CD4-positive, alpha-beta T cell treated with Interleukin-12 subunit alpha and Interleukin-12 subunit beta, for 1 hour (primary cell): ENCODE measurements around the gene ATP5PF.
"Not testable (repeated sequence)": the region's sequence is repeated elsewhere in the genome, so short reads cannot be mapped to it uniquely, and the experiment has no call there.

Experiments used
- DNase-seq: peaks from one replicate; pipeline ENCODE4 v3.0.0-alpha.2; 2020

The ATP5PF gene

DNA sequence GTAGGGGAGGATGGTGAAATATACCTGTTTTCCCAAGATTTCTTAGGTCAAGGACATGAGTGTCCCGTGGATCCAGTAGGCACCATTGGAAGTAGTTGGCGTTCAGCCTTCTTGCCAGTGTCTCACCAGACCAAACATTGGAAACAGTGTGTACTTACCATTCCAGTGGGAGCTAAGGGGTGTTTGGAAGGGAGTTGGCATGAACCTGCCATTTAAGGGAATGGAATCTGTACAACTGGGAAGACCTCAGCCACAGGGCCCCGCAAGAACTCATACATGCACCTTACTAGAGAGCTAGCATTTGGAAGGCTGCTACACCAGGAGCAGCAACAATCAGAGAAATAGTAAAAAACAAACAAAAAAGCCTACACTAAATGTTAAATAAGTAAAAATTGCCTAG lies 12.7 kb downstream of the ATP5PF start:
- DNase-seq = no peak

DNA sequence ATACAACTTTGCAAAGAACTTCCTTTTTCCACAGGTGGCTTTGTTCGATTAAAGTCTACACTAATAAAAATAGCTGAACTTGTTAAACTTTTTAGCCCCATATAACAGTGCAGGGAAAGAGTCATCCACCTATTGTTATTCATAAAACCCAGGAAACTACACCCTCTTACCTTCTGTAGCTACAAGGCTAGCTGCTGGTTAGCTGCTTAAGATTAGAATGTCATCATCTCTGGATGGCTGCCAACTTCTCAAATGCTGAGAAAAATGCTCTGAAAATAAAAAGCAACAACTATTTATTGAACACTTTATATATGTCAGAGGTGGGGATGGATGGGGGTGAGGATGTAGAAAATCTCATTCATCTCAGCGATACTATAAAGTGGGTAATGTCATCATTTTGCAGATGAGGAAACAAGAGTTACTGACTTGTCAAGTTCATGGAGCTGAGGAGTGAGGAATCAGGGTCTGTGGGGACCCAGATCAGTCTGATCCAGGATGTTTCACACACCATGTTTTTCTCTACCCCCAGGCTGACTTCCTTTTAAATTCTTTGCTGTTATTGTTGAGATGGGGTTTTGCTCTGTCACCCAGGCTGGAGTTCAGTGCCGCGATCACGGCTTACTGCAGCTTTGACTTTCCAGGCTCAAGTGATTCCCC lies 17.1 kb downstream of the ATP5PF start:
- no peak for DNase-seq

DNA sequence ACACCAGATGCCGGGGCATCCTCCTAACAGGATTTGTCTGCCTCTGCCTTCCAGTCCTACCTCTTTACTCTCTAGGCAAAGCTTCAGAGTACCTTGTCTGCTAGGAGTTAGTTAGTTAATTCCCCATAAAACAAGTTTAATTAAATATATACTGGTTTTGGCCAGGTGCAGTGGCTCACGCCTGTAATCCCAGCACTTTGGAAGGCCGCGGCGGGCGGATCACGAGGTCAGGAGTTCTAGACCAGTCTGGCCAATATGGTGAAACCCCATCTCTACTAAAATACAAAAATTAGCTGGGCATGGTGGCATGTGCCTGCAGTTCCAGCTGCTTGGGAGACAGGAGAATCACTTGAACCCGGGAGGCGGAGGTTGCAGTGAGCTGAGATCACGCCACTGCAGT lies 20.6 kb downstream of the ATP5PF start:
- DNase-seq = not testable (repeated sequence)

DNA sequence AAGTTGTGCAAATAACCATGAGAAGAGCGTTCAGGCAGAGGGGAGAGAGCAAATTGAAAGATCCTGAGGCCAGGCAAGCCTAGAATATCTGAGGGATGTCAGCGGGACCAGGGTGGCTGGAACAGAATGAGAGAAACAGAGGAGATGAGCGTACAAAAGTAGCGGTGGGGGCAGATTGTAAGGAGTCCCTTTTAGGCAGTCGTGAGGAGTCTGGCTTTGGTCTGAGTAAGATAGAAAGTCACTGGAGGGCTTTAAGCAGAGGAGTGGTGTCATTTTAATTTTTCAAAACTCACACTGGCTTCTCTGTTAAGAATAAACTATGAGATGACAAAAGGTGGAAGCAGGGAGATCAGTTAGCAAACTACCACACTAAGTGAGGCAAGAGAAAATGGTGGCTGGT lies 24.2 kb downstream of the ATP5PF start:
- DNase-seq = no peak

DNA sequence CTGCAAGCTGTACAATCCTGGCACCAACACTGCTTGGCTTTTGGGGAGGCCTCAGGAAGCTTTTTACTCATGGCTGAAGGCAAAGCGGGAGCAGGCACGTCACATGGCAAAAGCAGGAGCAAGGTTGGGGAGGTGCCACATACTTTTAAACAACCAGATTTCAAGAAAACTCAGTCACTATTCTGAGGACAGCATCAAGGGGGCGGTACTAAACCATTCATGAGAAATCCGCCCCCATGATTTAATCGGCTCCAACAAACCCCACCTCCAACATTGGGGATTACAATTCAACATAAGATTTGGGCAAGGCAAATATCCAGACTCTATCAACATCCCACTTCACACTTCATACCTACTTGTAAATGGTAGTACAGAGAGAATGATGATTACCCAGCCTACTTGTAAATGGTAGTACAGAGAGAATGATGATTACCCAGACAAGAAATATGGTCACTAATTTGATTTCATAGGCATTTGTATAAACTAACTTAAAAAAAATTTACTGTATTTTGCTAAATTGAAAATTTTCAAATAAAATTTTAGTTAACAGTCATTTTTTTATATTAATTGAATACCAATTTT lies 24.9 kb downstream of the ATP5PF start:
- DNase-seq = no peak

DNA sequence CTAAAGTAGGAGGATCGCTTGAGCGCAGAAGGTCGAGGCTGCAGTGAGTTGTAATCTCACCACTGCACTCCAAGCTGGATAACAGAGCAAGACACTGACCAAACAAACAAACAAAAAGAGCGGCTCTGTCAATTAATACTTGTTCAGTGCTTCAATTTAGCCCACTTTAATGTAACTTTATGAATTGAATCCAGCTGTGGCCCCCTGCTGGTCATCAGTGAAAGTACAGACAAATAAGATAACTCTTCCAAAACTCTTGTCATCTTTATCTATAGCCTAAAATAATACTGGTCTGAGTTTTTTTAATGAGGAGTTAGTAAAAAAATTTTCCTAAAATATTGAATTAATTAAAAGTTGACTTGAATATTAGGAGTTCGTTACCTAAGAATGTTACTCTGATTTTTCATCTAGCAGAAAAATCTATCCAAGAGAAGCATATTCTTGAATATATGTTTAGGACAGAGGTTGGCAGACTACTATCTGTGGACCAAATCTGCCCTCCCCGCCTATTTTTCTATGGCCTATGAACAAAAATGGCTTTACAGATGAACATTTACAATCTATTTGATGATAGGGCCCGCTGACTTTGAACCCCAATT lies 26.1 kb downstream of the ATP5PF start:
- peak; percentile 64 for DNase-seq

DNA sequence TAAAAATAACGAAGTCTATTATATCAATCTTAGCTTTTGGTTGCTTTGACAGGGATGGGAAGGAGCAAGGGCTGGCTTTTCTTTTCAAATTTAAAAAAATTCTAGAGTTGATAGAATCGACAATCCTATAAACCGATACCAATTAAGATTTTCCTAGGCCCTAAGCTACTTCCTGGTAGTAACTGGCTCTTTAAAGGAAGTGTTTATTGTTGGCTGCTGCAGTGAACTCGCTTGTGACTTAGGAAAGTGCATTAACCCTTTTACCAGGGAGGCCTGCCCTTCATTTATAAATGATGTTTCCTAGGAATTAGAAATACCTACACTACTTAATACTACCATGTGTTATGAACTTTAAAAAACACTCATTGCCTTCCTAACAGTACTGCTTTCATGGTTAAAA lies 33.2 kb downstream of the ATP5PF start:
- no peak for DNase-seq

DNA sequence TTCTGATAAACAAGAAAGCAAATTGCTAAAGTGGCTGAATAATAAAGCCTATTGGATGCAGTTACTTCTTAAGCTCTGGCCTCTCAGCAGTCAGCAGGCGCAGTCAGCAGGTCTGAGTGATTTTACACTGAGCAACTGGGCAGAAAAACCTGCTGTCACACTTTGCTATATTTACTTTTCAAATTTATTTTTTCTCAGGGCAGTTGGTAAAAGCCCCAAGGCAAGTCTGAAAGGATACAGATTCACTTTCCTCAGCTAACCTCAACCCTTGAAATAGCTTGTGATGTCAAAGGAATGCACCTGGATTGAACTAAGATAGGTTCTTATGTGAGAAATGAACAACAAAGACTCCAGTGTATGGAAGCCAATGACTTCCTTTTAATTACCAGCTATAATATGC lies 34.0 kb downstream of the ATP5PF start:
- no peak for DNase-seq

DNA sequence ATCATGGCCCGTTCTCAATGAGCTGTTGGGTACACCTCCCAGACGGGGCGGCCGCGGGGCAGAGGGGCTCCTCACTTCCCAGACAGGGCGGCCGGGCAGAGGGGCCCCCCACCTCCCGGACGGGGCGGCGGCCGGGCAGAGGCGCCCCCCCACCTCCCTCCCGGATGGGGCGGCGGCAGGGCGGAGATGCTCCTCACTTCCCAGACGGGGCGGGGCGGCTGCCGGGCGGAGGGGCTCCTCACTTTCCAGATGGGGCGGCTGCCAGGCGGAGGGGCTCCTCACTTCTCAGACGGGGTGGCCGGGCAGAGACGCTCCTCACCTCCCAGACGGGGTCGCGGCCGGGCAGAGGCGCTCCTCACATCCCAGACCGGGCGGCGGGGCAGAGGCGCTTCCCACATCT lies 39.2 kb downstream of the ATP5PF start:
- DNase-seq = not testable (repeated sequence)

DNA sequence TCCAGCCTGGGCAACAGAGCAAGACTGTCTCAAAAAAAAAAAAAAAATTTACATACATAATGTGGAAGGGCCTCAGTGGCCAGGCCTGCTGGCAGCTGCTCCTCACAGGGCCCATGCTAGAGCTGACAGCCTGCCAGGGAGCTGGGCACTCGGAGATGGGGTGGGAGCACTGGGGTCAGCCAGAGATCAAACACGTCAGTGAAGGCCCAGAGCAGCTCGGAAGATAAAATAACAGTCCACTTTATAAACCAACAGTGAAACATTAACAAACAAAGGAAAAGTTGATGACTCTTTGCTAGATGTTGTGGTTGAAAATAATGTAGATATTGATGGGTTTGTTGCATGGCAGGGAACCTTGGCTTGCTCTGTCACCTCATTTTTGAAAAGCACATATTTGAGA lies 42.7 kb downstream of the ATP5PF start:
- no peak for DNase-seq

DNA sequence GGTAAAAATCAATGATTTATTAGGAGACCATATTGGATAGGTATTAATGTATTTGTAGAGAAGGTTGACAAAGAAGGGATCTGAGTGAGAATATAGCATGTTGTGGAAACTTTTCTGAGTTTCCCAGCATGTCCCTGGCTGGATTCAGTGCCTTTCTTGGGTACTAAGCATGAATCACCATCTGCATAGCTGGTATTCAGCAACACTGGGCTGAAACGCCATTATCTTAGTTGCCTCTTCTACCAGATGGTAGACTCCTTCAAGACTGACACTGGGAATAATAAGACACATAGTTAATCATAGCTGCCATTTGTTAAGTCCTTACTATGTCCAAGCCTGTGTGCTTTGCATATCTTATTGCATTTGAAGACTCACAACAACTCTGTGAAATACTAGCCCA lies 45.5 kb downstream of the ATP5PF start:
- no peak for DNase-seq

DNA sequence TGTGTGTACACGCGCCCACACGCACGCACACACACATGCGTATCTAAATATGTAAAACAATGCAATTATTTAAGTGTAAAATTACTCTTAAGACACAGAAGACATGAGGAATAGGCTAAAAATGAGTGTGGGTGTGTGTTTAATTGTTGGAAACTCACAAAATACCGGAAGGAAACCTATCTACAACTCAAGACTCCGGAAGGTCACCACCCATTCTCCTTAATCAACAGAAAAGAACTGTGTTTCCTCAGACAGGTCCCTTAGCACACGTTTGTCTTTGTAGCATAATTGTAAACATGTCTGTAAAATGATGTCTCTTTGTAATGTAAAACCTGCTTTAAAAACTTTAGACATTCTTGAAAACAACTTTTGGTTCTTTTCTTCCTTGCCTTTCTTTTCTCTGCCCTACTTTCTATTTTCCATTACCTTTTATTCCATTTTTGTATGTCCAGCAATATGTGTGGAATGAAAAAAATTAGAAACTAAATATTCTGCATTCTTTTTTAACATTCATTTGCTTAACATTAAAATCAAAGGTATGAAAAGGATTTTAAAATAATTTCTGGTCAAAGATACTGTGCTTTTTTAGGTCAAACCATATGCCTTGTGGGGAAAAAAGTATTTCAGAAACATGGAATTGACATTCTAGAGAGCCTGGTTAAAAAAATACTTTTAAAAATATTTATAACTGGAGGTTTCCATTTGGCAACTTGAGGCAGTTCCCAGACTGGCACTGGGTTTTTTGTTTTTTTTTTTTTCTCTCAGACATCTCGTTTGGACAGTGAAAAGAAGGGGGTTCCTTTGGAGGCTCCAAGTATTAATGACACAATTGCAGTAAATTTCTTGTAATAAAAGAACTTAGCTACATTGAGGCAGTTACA lies 46.2 kb downstream of the ATP5PF start:
- DNase-seq = no peak

DNA sequence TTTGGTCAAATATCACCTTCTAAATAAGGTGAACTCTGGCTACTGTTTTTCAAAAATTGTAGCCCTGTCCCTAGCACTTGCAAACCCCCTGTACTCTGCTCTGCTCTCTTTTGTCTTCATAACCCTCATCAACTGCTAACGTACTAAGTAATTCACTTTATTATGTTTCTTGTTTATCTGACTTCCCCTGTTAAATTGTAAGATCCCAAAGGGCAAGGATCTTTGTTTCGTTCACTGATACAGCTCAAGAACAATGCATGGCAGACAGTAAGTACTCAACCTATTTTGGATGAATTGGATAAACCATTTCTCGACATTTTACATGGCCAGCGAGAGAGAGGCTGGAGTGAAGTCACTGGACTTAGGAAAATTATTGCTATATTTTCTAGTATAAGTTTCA lies 46.9 kb downstream of the ATP5PF start:
- DNase-seq = no peak

DNA sequence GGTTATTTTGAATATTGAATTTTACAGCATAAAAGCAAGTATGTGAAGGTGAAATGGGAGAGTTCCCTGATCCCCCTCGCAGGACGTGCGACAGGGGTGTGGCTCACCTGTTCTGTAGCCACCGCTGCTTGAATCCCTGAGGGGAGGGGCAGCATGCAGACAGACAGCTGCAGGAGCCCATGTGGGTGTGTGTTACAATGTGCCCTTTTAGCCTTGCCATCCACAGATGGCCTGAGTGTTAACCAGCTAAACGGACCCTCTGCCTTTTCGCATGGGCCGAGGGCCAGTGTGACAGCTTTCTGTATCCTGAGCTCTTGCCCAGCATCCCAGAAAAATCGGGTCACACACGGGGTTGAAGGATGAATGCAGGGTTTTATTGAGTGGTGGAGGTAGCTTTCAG lies 52.3 kb downstream of the ATP5PF start:
- DNase-seq = no peak

DNA sequence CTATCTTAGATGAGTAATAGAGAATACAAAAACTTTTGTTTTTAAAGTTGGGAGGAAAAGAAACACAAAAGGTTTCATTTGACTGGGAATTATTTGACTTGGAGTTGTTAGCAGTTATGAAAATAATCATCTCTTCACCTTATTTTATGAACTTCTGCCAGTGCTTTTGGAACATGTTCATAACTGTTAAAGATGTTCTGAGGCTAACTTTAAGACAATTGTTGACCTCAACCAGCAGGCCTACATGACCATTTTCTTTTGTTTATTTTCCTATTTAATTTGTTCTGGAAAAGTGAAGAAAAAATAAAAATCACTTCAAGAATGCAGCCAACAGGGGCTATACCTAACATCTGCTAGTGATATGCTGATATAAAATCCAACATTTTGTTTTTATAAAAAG lies 58.3 kb downstream of the ATP5PF start:
- DNase-seq = no peak
